Nephron progenitor cell (in vitro differentiated cells): ENCODE results near the gene ANO1.

Source experiments
- DNase-seq: peaks from one replicate; pipeline ENCODE4 v3.0.0; 2021
- H3K27ac Mint-ChIP-seq: 2 replicates; pipeline ENCODE4 v1.8.0; 2021; ENCODE audit warnings: mild to moderate bottlenecking, moderate library complexity, mixed read lengths
- H3K27me3 Mint-ChIP-seq: 2 replicates; pipeline ENCODE4 v1.8.0; 2021; ENCODE audit warnings: mild to moderate bottlenecking, low read depth, mixed read lengths; ENCODE audit not compliant: poor library complexity
- H3K36me3 Mint-ChIP-seq: 2 replicates; pipeline ENCODE4 v1.8.0; 2021; ENCODE audit warnings: low read depth, mixed read lengths
- H3K4me1 Mint-ChIP-seq: 2 replicates; pipeline ENCODE4 v1.8.0; 2021; ENCODE audit warnings: mixed read lengths
- H3K4me3 Mint-ChIP-seq: 2 replicates; pipeline ENCODE4 v1.8.0; 2021; ENCODE audit warnings: mild to moderate bottlenecking, moderate library complexity, mixed read lengths
- H3K9me3 Mint-ChIP-seq: 2 replicates; pipeline ENCODE4 v1.8.0; 2021; ENCODE audit warnings: mild to moderate bottlenecking, moderate library complexity, mixed read lengths
- TF ChIP-seq, protein P1 (sequence below): fragments of 200-600 bp; sonication (generic); IDR thresholded peaks from 2 replicates; pipeline ENCODE4 v1.5.0; 2021; ENCODE audit warnings: antibody characterized with exemption

The ANO1 gene

DNA sequence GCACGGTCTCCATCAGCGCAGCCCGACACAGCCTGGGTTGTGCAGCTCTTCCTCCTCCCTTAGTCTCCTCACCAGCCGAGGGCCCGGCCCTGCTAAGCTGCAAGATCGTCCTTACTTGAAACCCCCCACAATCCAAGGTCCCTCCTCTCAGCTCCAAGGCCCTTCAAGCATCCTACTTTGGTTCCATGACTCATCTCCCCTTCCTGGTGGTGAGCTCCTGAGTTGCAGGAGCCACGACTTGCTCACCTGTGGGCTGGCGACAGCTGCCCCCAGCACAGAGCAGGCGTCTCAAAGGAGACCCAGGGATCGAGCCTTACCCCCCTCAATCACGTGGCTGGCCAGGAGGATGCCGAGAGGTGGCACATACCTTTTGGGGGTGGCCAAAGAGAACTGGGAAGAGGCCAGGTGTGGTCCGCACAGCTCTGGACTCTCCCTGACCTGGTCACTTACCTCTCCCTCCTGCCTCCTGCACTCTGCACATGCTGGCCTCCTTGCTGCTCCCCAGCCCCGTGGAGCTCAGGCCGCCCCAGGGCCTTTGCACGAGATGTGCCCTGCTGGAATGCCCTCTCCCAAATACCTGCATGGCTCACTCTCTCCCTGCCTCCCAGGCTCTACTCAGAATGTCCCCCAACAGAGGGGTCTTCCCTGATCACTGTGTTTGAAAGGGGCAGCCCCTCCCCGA, 89.7 kb downstream of the ANO1 start:
- Mint-ChIP-seq H3K27ac (no peak overlapping the region), H3K9me3 (no peaks in the 10 kb centered on the region), H3K4me3 (no peak overlapping the region), H3K36me3 (no peaks in the 10 kb centered on the region), H3K27me3 (peaks cover 25% of the 10 kb centered on the region), H3K4me1 (peaks cover 23% of the 10 kb centered on the region)
- TF ChIP-seq, protein P1, sequence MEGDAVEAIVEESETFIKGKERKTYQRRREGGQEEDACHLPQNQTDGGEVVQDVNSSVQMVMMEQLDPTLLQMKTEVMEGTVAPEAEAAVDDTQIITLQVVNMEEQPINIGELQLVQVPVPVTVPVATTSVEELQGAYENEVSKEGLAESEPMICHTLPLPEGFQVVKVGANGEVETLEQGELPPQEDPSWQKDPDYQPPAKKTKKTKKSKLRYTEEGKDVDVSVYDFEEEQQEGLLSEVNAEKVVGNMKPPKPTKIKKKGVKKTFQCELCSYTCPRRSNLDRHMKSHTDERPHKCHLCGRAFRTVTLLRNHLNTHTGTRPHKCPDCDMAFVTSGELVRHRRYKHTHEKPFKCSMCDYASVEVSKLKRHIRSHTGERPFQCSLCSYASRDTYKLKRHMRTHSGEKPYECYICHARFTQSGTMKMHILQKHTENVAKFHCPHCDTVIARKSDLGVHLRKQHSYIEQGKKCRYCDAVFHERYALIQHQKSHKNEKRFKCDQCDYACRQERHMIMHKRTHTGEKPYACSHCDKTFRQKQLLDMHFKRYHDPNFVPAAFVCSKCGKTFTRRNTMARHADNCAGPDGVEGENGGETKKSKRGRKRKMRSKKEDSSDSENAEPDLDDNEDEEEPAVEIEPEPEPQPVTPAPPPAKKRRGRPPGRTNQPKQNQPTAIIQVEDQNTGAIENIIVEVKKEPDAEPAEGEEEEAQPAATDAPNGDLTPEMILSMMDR, result no peak
- DNase-seq, result no peak

DNA sequence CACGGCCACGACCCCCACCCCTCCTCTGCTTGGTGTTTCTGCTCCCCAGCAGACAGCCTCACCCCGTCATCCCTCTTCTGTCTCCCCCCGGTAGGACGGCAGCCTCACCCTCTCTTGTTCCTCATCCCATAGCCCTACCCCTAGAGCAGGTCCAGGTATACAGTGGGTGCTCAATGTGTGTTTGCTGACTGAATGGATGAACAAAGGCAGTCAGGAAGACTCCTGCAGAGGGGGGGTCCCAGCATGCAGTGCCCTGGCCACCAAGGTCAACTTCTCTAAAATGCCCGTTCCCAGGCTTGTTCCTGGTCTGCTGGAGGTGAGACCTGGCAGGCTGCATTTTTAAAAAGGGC, 90.3 kb downstream of the ANO1 start:
- Mint-ChIP-seq H3K4me3 (no peak overlapping the region), H3K36me3 (no peaks in the 10 kb centered on the region), H3K4me1 (peaks cover 20% of the 10 kb centered on the region), H3K27ac (no peak overlapping the region), H3K9me3 (no peaks in the 10 kb centered on the region), H3K27me3 (peaks cover 22% of the 10 kb centered on the region)
- TF ChIP-seq, protein P1, result no peak
- no peak for DNase-seq

DNA sequence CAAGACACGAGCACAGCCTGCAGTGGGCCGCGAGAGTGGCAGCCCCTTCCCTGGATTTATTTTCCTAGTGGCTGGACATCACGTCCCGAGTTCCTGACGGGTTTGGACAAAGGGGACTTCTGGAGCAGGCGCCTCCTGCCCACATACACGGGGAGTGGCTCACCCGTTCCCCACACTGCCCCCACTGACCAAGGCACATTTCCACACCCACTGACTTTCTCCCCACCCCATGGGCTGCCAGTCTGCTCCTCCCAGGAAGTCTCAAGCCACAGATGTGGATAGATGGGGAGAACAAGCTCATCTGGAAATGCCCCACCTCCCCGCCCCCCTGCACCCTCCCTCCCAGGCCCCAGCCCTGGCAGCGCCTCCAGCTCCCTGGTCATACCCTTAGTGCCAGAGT, 91.0 kb downstream of the ANO1 start:
- Mint-ChIP-seq H3K9me3 (no peaks in the 10 kb centered on the region), H3K36me3 (no peaks in the 10 kb centered on the region)
- DNase-seq, result no peak

DNA sequence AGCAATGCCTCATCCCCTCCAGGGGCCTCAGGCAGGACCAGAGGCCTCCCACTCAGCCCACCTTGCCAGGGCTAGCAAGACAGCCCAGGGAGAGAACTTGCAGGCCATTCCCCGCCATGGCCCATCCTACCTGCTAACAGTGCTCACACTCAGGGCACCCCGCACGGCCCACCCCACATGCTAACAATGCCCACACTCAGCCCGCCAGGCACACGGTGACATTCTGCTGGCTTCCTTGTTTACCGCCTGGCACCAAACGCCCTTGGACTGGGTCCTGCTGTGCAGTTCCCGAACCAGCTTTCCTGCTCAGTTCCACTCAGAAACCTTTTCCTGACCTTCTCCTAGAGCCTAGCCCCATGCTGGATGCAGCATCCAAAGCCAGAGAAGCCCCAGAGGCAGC, 91.5 kb downstream of the ANO1 start:
- Mint-ChIP-seq H3K4me1 (peaks cover 16% of the 10 kb centered on the region), H3K27me3 (peaks cover 20% of the 10 kb centered on the region), H3K27ac (no peak overlapping the region), H3K9me3 (no peaks in the 10 kb centered on the region), H3K36me3 (no peaks in the 10 kb centered on the region), H3K4me3 (no peak overlapping the region)
- TF ChIP-seq, protein P1, result no peak
- no peak for DNase-seq

More for the DNA sequence above, 91.0 kb downstream of the ANO1 start:
- H3K4me3 Mint-ChIP-seq, result no peak overlapping the region
- H3K27me3 Mint-ChIP-seq, result peaks cover 20% of the 10 kb centered on the region
- no peak overlapping the region for H3K27ac Mint-ChIP-seq
- H3K4me1 Mint-ChIP-seq, result peaks cover 16% of the 10 kb centered on the region
- TF ChIP-seq, protein P1, result no peak

DNA sequence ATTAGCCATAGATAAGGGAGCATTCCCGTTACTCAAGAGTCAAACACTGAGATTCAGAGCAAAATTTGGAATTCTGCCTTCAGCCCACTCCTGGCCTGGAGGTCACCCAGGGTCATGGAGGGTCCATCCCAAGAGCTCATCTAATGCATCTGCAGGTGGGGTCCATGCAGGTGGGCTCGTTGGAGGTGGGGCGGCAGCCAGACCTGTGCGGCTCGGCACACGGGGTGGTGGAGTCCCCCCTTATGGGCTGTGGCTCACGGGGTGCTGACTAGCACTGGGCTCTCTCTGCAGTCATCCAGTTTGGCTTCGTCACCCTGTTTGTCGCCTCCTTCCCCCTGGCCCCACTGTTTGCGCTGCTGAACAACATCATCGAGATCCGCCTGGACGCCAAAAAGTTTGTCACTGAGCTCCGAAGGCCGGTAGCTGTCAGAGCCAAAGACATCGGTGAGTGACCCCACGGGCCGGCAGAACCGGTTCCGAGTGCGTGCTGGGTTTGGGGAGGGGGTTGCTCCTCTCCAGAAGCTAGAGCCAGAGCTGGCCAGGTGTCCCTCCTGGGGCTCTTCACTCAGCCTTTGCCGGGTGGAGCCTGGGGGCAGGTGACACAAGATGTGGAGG, 92.6 kb downstream of the ANO1 start:
- Mint-ChIP-seq H3K9me3 (no peaks in the 10 kb centered on the region), H3K4me3 (no peak overlapping the region), H3K36me3 (no peaks in the 10 kb centered on the region), H3K4me1 (peaks cover 20% of the 10 kb centered on the region), H3K27ac (no peak overlapping the region), H3K27me3 (peaks cover 20% of the 10 kb centered on the region)
- TF ChIP-seq, protein P1, result no peak
- no peak for DNase-seq

DNA sequence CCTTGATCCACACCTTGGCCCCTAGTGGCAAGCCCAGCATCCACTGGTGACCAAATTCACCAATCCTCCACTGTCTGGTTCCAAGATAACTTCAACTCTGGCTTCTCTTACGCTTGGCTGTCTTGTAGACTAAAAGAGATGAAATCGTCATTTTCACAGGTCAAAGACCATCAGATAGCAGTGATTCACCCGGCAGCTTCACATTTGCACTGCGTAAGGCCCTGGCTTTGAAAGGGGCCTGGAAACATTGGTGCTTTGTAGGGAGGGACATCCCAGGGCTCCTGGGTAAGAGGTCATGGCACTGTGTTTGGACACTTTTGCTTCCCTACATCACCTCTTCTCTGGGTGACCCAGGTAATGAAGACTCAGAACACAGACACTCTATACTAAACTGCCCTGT, 94.9 kb downstream of the ANO1 start:
- Mint-ChIP-seq H3K9me3 (no peaks in the 10 kb centered on the region), H3K36me3 (no peaks in the 10 kb centered on the region), H3K4me3 (no peak overlapping the region), H3K27ac (no peak overlapping the region), H3K27me3 (peaks cover 12% of the 10 kb centered on the region), H3K4me1 (peaks cover 29% of the 10 kb centered on the region)
- TF ChIP-seq, protein P1, result no peak
- no peak for DNase-seq
